ENCODE results near the gene TCFL5.

DNA sequence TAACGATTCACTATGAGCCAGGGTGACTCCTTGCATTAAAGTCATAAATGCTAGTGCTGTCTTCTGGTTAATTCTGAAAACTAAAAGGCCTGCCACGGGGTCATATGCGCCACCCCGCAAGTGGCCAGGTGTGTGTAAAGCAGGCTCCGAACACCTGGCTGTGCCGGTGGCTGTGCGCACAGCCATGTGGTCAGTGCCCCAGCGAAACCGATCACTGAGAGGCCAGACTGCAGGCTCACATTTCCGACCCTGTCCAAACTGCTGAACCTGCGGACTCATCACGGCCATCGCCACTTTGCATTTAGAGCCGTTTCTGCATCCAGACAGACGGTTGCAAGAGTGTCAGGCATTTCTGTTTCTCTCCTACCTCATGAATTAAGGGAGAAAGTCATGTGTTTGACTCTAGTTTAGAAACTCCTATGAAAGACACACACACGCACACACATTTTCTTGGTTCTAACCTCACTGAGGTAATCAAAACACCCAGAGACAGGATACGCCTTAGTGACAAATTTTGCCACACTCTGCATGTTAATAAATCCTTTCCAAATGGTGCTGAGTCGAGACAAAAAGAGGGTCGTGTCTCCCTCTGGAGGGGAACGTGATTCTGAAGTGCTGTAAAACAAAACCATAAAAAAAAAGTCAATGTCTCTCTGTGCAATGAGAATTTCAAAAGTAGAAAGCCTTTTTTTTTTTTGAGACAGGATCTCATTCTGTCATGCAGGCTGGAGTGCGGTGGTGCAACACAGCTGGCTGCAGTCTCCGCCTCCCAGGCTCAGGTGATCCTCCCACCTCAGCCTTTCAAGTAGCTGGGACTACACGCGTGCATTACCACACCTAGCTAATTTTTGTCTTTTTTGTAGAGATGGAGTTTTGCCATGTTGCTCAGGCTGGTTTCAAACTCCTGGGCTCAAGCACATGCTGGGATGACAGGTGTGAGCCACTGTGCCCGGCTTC lies 31.0 kb upstream of the TCFL5 start:
- TF ChIP-seq, protein P1, sequence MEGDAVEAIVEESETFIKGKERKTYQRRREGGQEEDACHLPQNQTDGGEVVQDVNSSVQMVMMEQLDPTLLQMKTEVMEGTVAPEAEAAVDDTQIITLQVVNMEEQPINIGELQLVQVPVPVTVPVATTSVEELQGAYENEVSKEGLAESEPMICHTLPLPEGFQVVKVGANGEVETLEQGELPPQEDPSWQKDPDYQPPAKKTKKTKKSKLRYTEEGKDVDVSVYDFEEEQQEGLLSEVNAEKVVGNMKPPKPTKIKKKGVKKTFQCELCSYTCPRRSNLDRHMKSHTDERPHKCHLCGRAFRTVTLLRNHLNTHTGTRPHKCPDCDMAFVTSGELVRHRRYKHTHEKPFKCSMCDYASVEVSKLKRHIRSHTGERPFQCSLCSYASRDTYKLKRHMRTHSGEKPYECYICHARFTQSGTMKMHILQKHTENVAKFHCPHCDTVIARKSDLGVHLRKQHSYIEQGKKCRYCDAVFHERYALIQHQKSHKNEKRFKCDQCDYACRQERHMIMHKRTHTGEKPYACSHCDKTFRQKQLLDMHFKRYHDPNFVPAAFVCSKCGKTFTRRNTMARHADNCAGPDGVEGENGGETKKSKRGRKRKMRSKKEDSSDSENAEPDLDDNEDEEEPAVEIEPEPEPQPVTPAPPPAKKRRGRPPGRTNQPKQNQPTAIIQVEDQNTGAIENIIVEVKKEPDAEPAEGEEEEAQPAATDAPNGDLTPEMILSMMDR (IDR thresholded peaks at IDR 0.05; ENCODE audit: low read depth, low read length) = no peak
- TF ChIP-seq, protein P2, sequence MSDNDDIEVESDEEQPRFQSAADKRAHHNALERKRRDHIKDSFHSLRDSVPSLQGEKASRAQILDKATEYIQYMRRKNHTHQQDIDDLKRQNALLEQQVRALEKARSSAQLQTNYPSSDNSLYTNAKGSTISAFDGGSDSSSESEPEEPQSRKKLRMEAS (IDR thresholded peaks at IDR 0.05; ENCODE audit: low read depth, low read length) = no peak
- TF ChIP-seq MYC (IDR thresholded peaks at IDR 0.05; ENCODE audit: low read depth, low read length) (no peak), POLR2A (IDR thresholded peaks at IDR 0.05; ENCODE audit: extremely low read depth, insufficient read length) (no peak)
